T-cell (primary cell): Measurements from ENCODE around the gene APOL6. TPM values are rescaled to one million over a fixed set of nuclear protein-coding genes. Genes with fewer than 3 reads are reported as not detected.

ENCODE experiments used
- ATAC-seq, 4 experiments: fragments of 200-7000 bp in 3 of 4; fragments of 150-1000 bp in 1 of 4; cut with Tn5 transposase; replicated peaks in 1 of 4; 1 replicate in 3 of 4; 2 replicates in 1 of 4; pipeline ENCODE4 v1.10.0; 2021; ENCODE audit warnings: moderate library complexity in 3 of 4, mild to moderate bottlenecking in 2 of 4, moderate number of reproducible peaks in 1 of 4
- CTCF ChIA-PET, 2 donors: fragments of 300-600 bp; sonication (Branson Sonifier 250); formaldehyde crosslinking; loops; one replicate each; lab custom pipeline; 2022; ENCODE audit warnings: antibody characterized with exemption in 2 of 2; lab: Charles Lee
- POLR2A ChIA-PET, 2 donors: fragments of 300-600 bp; sonication (Branson Sonifier 250); formaldehyde crosslinking; loops; one replicate each; lab custom pipeline; 2022; ENCODE audit warnings: antibody characterized with exemption in 2 of 2; lab: Charles Lee
- DNase-seq, 35 experiments: peaks; one replicate each; pipeline versions ENCODE4 v3.0.0 to v3.0.0-alpha.2; 2013 to 2023
- H3K27ac ChIP-seq: one replicate; pipeline ENCODE4 v1.5.1; 2013; ENCODE audit warnings: low read length
- H3K27me3 ChIP-seq, 2 experiments: replicated peaks in 1 of 2; 1 replicate in 1 of 2; 2 replicates in 1 of 2; pipeline versions ENCODE4 v1.6.1 to v1.7.0; 2013; ENCODE audit warnings: low read length in 1 of 2, mixed read lengths in 1 of 2; ENCODE audit not compliant: control insufficient read depth in 2 of 2, insufficient read depth in 2 of 2; ENCODE audit errors: extremely low read depth in 1 of 2
- H3K36me3 ChIP-seq, 2 donors: 1 replicate in 1 of 2; 2 replicates in 1 of 2; pipeline versions ENCODE4 v1.6.1 to v1.7.0; 2013; ENCODE audit warnings: low read length in 1 of 2; ENCODE audit not compliant: control insufficient read depth in 2 of 2, insufficient read depth in 1 of 2; ENCODE audit errors: extremely low read depth in 1 of 2
- H3K4me1 ChIP-seq, 2 experiments: 1 replicate in 1 of 2; 2 replicates in 1 of 2; pipeline versions ENCODE4 v1.6.1 to v1.7.0; 2013; ENCODE audit warnings: low read length in 2 of 2, mixed read lengths in 1 of 2; ENCODE audit not compliant: insufficient read depth in 2 of 2, control insufficient read depth in 1 of 2; ENCODE audit errors: extremely low read depth in 1 of 2
- H3K4me3 ChIP-seq, 2 donors: 1 replicate in 1 of 2; 2 replicates in 1 of 2; pipeline versions ENCODE4 v1.5.1 to v1.7.0; 2013; ENCODE audit warnings: mild to moderate bottlenecking in 2 of 2, low read length in 1 of 2, moderate library complexity in 1 of 2; ENCODE audit not compliant: control insufficient read depth in 1 of 2; ENCODE audit errors: extremely low read depth in 1 of 2
- H3K9me3 ChIP-seq: 2 replicates; pipeline ENCODE4 v1.7.0; 2013
- H3K27ac Mint-ChIP-seq, 2 donors: one replicate each; pipeline ENCODE4 v1.8.0; 2020 to 2021; ENCODE audit warnings: mild to moderate bottlenecking in 2 of 2, mixed read lengths in 2 of 2
- H3K27me3 Mint-ChIP-seq, 2 donors: one replicate each; pipeline ENCODE4 v1.8.0; 2021 to 2022; ENCODE audit warnings: mixed read lengths in 2 of 2
- H3K36me3 Mint-ChIP-seq: one replicate; pipeline ENCODE4 v1.8.0; 2021; ENCODE audit warnings: mixed read lengths
- H3K4me1 Mint-ChIP-seq, 3 donors: one replicate each; pipeline ENCODE4 v1.8.0; 2020 to 2022; ENCODE audit warnings: mixed read lengths in 3 of 3, mild to moderate bottlenecking in 1 of 3
- H3K4me3 Mint-ChIP-seq, 3 donors: one replicate each; pipeline ENCODE4 v1.8.0; 2020 to 2022; ENCODE audit warnings: mild to moderate bottlenecking in 3 of 3, mixed read lengths in 3 of 3, moderate library complexity in 3 of 3
- H3K9me3 Mint-ChIP-seq, 3 donors: one replicate each; pipeline ENCODE4 v1.8.0; 2020 to 2022; ENCODE audit warnings: mixed read lengths in 3 of 3
- WGBS: methylation state at CpG from one replicate; pipeline ENCODE4 v1.1.5; 2013; ENCODE audit warnings: missing lambda C conversion rate; ENCODE audit not compliant: insufficient coverage; 5-methylcytosine and 5-hydroxymethylcytosine counted together
- total RNA-seq, 35 experiments: library from RNA in 6 of 35; stranded (reverse) in 6 of 35; fragments of 120-200 nt in 1 of 35; gene quantifications; one replicate each; pipeline versions ENCODE4 v1.2.1 to v1.2.4 and lab custom pipeline; 2013 to 2026

APOL6 gene
- 10 to 100 TPM; 47.5 to 55.7 (median 52.3) TPM for total RNA-seq
- total RNA-seq (2013), result 80.5 TPM
- total RNA-seq (lab: John Stamatoyannopoulos, UW), result 151 to 1,418 (median 331) reads per million in 29 experiments

- Histone ChIP-seq H3K27ac (peak within 1 kb of the TSS; percentile 93), H3K27me3 (no peaks in the 10 kb centered on the region), H3K4me3 (peak within 1 kb of the TSS; percentile 95), H3K4me1 (peaks cover 13 to 37% of the 10 kb centered on the region in 2 experiments), H3K9me3 (no peaks in the 10 kb centered on the region), H3K36me3 (peaks cover 3% of the 10 kb centered on the region in 2 donors)
- peaks cover 34 to 53% (median 48%) of the 10 kb centered on the region in 3 donors for H3K4me1 Mint-ChIP-seq
- H3K36me3 Mint-ChIP-seq, result peaks cover 27% of the 10 kb centered on the region
- DNase-seq, result peak; percentile 24 to 82 (median 52)
- no peaks in the 10 kb centered on the region for H3K27me3 Mint-ChIP-seq
- peak within 1 kb of the TSS; percentile 95 to 100 (median 100) for H3K4me3 Mint-ChIP-seq
- H3K27ac Mint-ChIP-seq, result peak within 1 kb of the TSS; percentile 100
- CTCF ChIA-PET, result interaction anchor here (0.6 to 2.3 kb wide), 7 partner anchors 8 to 400 kb away, joined by 3 to 22 read pairs (median 3); no protein-coding TSS in a partner anchor
- POLR2A ChIA-PET, result interaction anchor here (0.5 to 2.4 kb wide), 5 partner anchors 13 to 730 kb away, joined by 3 to 32 read pairs (median 8); no protein-coding TSS in a partner anchor
- H3K9me3 Mint-ChIP-seq, result peaks cover 0 to 2% (median 0%) of the 10 kb centered on the region in 3 donors
- peak; percentile 78 to 82 (median 80) for ATAC-seq
- whole genome bisulfite sequencing, result 0% methylated on average over 11 of the region's 18 CpGs
Measured at GRCh38 chr22:35648066-35649025, at the start of gene APOL6. Gene APOL6, plus strand, starts transcription at chr22:35648446. Its CDS starts 7,980 bp downstream, at chr22:35656426.

GRCh38 chr22:35599364-35599763 is 48.9 kb upstream of the APOL6 start:
- no peak overlapping the region for H3K4me3 ChIP-seq
- ChIA-PET POLR2A (no interaction called here), CTCF (no interaction called here)
- H3K9me3 Mint-ChIP-seq, result no peaks in the 10 kb centered on the region
- H3K27ac ChIP-seq, result no peak overlapping the region
- no peaks in the 10 kb centered on the region for H3K36me3 Mint-ChIP-seq
- no peaks in the 10 kb centered on the region for H3K4me1 ChIP-seq
- no peak overlapping the region for H3K27ac Mint-ChIP-seq
- no peaks in the 10 kb centered on the region for H3K9me3 ChIP-seq
- no peak for DNase-seq
- no peak overlapping the region for H3K4me3 Mint-ChIP-seq
- no peaks in the 10 kb centered on the region for H3K4me1 Mint-ChIP-seq
- no peak for ATAC-seq
- no peaks in the 10 kb centered on the region for H3K36me3 ChIP-seq
- H3K27me3 Mint-ChIP-seq, result peaks cover 0 to 3% of the 10 kb centered on the region in 2 donors
- 90% methylated on average over 2 of the region's 4 CpGs for WGBS
- H3K27me3 ChIP-seq, result peaks cover 0 to 7% of the 10 kb centered on the region in 2 experiments

GRCh38 chr22:35600476-35600875 is 47.8 kb upstream of the APOL6 start:
- WGBS, result 58% methylated on average over 11 of the region's 12 CpGs
- Mint-ChIP-seq H3K36me3 (no peaks in the 10 kb centered on the region), H3K9me3 (no peaks in the 10 kb centered on the region), H3K4me3 (no peak overlapping the region), H3K27me3 (no peaks in the 10 kb centered on the region), H3K27ac (no peak overlapping the region), H3K4me1 (no peaks in the 10 kb centered on the region)
- CTCF ChIA-PET, result no interaction called here
- POLR2A ChIA-PET, result no interaction called here
- ATAC-seq, result no peak
- Histone ChIP-seq H3K9me3 (no peaks in the 10 kb centered on the region), H3K27ac (no peak overlapping the region), H3K27me3 (peaks cover 0 to 4% of the 10 kb centered on the region in 2 experiments), H3K36me3 (no peaks in the 10 kb centered on the region), H3K4me1 (no peaks in the 10 kb centered on the region), H3K4me3 (no peak overlapping the region)
- no peak for DNase-seq

GRCh38 chr22:35601013-35601580 is 47.1 kb upstream of the APOL6 start:
- Mint-ChIP-seq H3K4me1 (no peaks in the 10 kb centered on the region), H3K9me3 (no peaks in the 10 kb centered on the region), H3K27me3 (peaks cover 0 to under 1% of the 10 kb centered on the region in 2 donors), H3K36me3 (no peaks in the 10 kb centered on the region), H3K4me3 (no peak overlapping the region), H3K27ac (no peak overlapping the region)
- Histone ChIP-seq H3K4me3 (no peak overlapping the region), H3K27ac (no peak overlapping the region), H3K4me1 (no peaks in the 10 kb centered on the region), H3K9me3 (no peaks in the 10 kb centered on the region), H3K27me3 (peaks cover 0 to 10% of the 10 kb centered on the region in 2 experiments), H3K36me3 (no peaks in the 10 kb centered on the region)
- ChIA-PET POLR2A (no interaction called here), CTCF (no interaction called here)
- DNase-seq (no peak), ATAC-seq (no peak)
- 96% methylated on average over 5 of the region's 5 CpGs for WGBS

GRCh38 chr22:35601743-35602615 is 46.3 kb upstream of the APOL6 start:
- ChIA-PET CTCF (no interaction called here), POLR2A (no interaction called here)
- no peaks in the 10 kb centered on the region for H3K9me3 ChIP-seq
- Mint-ChIP-seq H3K9me3 (no peaks in the 10 kb centered on the region), H3K36me3 (no peaks in the 10 kb centered on the region), H3K27me3 (peaks cover 7% of the 10 kb centered on the region in 2 donors), H3K4me3 (no peak overlapping the region), H3K4me1 (no peaks in the 10 kb centered on the region), H3K27ac (no peak overlapping the region)
- no peak overlapping the region for H3K27ac ChIP-seq
- 74% methylated on average over 6 of the region's 9 CpGs for WGBS
- DNase-seq, result peak in 1 of 35 experiments; percentile 26
- no peak overlapping the region for H3K4me3 ChIP-seq
- no peaks in the 10 kb centered on the region for H3K4me1 ChIP-seq
- ATAC-seq, result no peak
- peaks cover 0 to 17% of the 10 kb centered on the region in 2 experiments for H3K27me3 ChIP-seq
- no peaks in the 10 kb centered on the region for H3K36me3 ChIP-seq
